ENCODE results near the gene CCDC107. TPM values are rescaled to one million over a fixed set of nuclear protein-coding genes. Genes with fewer than 3 reads are reported as not detected.

Gene CCDC107
- total RNA-seq, 1 experiment from 2014 or later = 12.0 TPM

- peak overlapping the region in 2 of 3 experiments; percentile 2 to 58; a peak in 3 of 7 replicates for H3K27ac Mint-ChIP-seq
- H3K18ac ChIP-seq (ENCODE audit: insufficient read length, low read depth, low read length) = no peak overlapping the region
Measured at GRCh38 chr9:35662437-35662836, 4.3 kb downstream of the CCDC107 start.

More at GRCh38 chr9:35662437-35662836, 4.3 kb downstream of the CCDC107 start:
- H3K56ac ChIP-seq (ENCODE audit: insufficient read length, low read depth, low read length) = no peak overlapping the region
- DNase-seq = no peak
- no CpG with 5 or more reads among the region's 7 CpGs for WGBS (ENCODE audit: extremely low coverage, insufficient read length, low lambda C conversion rate)
- no peak overlapping the region for H4K5ac ChIP-seq (ENCODE audit: insufficient read length, low read depth, low read length)
- no peak overlapping the region for H4K91ac ChIP-seq (ENCODE audit: insufficient read length, low read depth, low read length)
- H2AK5ac ChIP-seq (ENCODE audit: insufficient read length, low read length) = no peak overlapping the region
- no peak overlapping the region for H2BK20ac ChIP-seq (ENCODE audit: low read depth, low read length, poor library complexity, severe bottlenecking)
- H3K23me2 ChIP-seq (ENCODE audit: insufficient read length, low read depth, low read length, poor library complexity, severe bottlenecking) = peaks cover 15% of the 10 kb centered on the region
- no peak overlapping the region for H2BK120ac ChIP-seq (ENCODE audit: low read depth, low read length, poor library complexity, severe bottlenecking)
- H3K9ac ChIP-seq (ENCODE audit: extremely low read depth, insufficient read length, low read length) = no peak overlapping the region
- H2BK12ac ChIP-seq (ENCODE audit: insufficient read length, low read depth, low read length) = no peak overlapping the region
- no peak overlapping the region for H2BK15ac ChIP-seq (ENCODE audit: low read depth, low read length)
- no peak overlapping the region for H3K27ac ChIP-seq (ENCODE audit: insufficient read length, low read depth, low read length)
- H3K9me3 Mint-ChIP-seq = peaks cover 2 to 3% of the 10 kb centered on the region in 2 experiments; a peak in 3 of 5 replicates
- TF ChIP-seq, protein P1, sequence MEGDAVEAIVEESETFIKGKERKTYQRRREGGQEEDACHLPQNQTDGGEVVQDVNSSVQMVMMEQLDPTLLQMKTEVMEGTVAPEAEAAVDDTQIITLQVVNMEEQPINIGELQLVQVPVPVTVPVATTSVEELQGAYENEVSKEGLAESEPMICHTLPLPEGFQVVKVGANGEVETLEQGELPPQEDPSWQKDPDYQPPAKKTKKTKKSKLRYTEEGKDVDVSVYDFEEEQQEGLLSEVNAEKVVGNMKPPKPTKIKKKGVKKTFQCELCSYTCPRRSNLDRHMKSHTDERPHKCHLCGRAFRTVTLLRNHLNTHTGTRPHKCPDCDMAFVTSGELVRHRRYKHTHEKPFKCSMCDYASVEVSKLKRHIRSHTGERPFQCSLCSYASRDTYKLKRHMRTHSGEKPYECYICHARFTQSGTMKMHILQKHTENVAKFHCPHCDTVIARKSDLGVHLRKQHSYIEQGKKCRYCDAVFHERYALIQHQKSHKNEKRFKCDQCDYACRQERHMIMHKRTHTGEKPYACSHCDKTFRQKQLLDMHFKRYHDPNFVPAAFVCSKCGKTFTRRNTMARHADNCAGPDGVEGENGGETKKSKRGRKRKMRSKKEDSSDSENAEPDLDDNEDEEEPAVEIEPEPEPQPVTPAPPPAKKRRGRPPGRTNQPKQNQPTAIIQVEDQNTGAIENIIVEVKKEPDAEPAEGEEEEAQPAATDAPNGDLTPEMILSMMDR (conservative IDR thresholded peaks at IDR 0.05) = no peak
- no peak overlapping the region for H2BK5ac ChIP-seq (ENCODE audit: insufficient read length, low read length)
- no peak overlapping the region; the same call in 1 of the 2 replicates for H3K14ac ChIP-seq (ENCODE audit: insufficient read depth, low read length)
- H2AFZ ChIP-seq (ENCODE audit: low read length) = no peak overlapping the region
- no peak overlapping the region for H3T11ph ChIP-seq (ENCODE audit: low read length)
- no peak overlapping the region for H3K23ac ChIP-seq (ENCODE audit: insufficient read length, low read depth, low read length)
- peaks cover 28 to 40% (median 37%) of the 10 kb centered on the region in 3 experiments for H3K36me3 Mint-ChIP-seq (ENCODE audit: insufficient read depth in 1 of 3, low read depth in 3 of 3)
- H3K27me3 ChIP-seq (ENCODE audit: insufficient read depth, low read length) = no peaks in the 10 kb centered on the region
- H3K4me2 ChIP-seq (ENCODE audit: insufficient read depth, insufficient read length, low read length) = no peak overlapping the region
- H3K4me1 Mint-ChIP-seq = peaks cover 29 to 39% of the 10 kb centered on the region in 2 experiments
- peaks cover 3% of the 10 kb centered on the region; the same call in 1 of the 2 replicates for H3K4me1 ChIP-seq (ENCODE audit: insufficient read depth, low read length)
- H3K27me3 Mint-ChIP-seq (ENCODE audit: low read depth) = peaks cover 13% of the 10 kb centered on the region
- H3K4me3 Mint-ChIP-seq = peak overlapping the region in 1 of 2 experiments; percentile 1; a peak in 2 of 5 replicates
- H3K79me2 ChIP-seq (ENCODE audit: insufficient read depth, low read length) = no peaks in the 10 kb centered on the region
- H3K4ac ChIP-seq (ENCODE audit: low read depth, low read length) = no peak overlapping the region
- H3K79me1 ChIP-seq (ENCODE audit: insufficient read depth, low read depth, low read length, poor library complexity, severe bottlenecking) = no peaks in the 10 kb centered on the region
- no peaks in the 10 kb centered on the region for H4K20me1 ChIP-seq (ENCODE audit: control insufficient read depth, insufficient read depth, insufficient read length)
- H3K9me3 ChIP-seq (ENCODE audit: control insufficient read depth, low read depth, low read length) = no peaks in the 10 kb centered on the region
- H4K8ac ChIP-seq (replicated peaks; ENCODE audit: insufficient read length, low read depth, low read length) = no peak overlapping the region

All from H9 (cell line).